Effector memory CD4-positive, alpha-beta T cell (primary cell): ENCODE data around the gene APC2.
"Not testable (repeated sequence)": the region's sequence is repeated elsewhere in the genome, so short reads cannot be mapped to it uniquely, and the experiment has no call there.

Experiments used
- DNase-seq, 3 donors: peaks; one replicate each; pipeline ENCODE4 v3.0.0-alpha.2; 2020
- H3K27ac ChIP-seq: 2 replicates; pipeline ENCODE4 v1.7.0; 2013; ENCODE audit warnings: mild to moderate bottlenecking, low read length, moderate library complexity; ENCODE audit not compliant: insufficient read depth, poor library complexity, severe bottlenecking
- H3K27me3 ChIP-seq: replicated peaks from 2 replicates; pipeline ENCODE4 v1.7.0; 2013; ENCODE audit warnings: mild to moderate bottlenecking, low read length; ENCODE audit not compliant: insufficient read depth, control insufficient read depth, poor library complexity, severe bottlenecking
- H3K36me3 ChIP-seq: 2 replicates; pipeline ENCODE4 v1.7.0; 2013; ENCODE audit warnings: mild to moderate bottlenecking, low read length, moderate library complexity; ENCODE audit not compliant: control insufficient read depth, insufficient read depth
- H3K4me1 ChIP-seq: 2 replicates; pipeline ENCODE4 v1.7.0; 2013; ENCODE audit warnings: low read length, mild to moderate bottlenecking; ENCODE audit not compliant: control insufficient read depth, insufficient read depth, poor library complexity, severe bottlenecking
- H3K4me3 ChIP-seq: 2 replicates; pipeline ENCODE4 v1.7.0; 2013; ENCODE audit warnings: low read length, low read depth, mild to moderate bottlenecking; ENCODE audit not compliant: insufficient read depth, poor library complexity, severe bottlenecking
- H3K9me3 ChIP-seq: 2 replicates; pipeline ENCODE4 v1.7.0; 2013; ENCODE audit warnings: mild to moderate bottlenecking, low read length, moderate library complexity; ENCODE audit not compliant: control insufficient read depth

The APC2 gene

GRCh38 chr19:1439525-1440417 lies 10.2 kb upstream of the APC2 start:
- not testable (repeated sequence) for H3K27ac ChIP-seq, H3K9me3 ChIP-seq, H3K27me3 ChIP-seq, DNase-seq
- H3K4me3 ChIP-seq: peak overlapping the region; percentile 98
- peaks cover 40% of the 10 kb centered on the region for H3K36me3 ChIP-seq
- H3K4me1 ChIP-seq: peaks cover 17% of the 10 kb centered on the region

- DNase-seq: no peak
- H3K4me1 ChIP-seq: peaks cover 19% of the 10 kb centered on the region
- peaks cover 2% of the 10 kb centered on the region for H3K27me3 ChIP-seq
- no peak overlapping the region for H3K4me3 ChIP-seq
- no peak overlapping the region for H3K27ac ChIP-seq
- peaks cover 36% of the 10 kb centered on the region for H3K36me3 ChIP-seq
- no peaks in the 10 kb centered on the region for H3K9me3 ChIP-seq
Observed at GRCh38 chr19:1440418-1440801, 9.5 kb upstream of the APC2 start.

GRCh38 chr19:1441022-1441426 lies 8.9 kb upstream of the APC2 start:
- H3K27me3 ChIP-seq: peaks cover 7% of the 10 kb centered on the region
- H3K36me3 ChIP-seq: peaks cover 34% of the 10 kb centered on the region
- no peaks in the 10 kb centered on the region for H3K9me3 ChIP-seq
- peaks cover 22% of the 10 kb centered on the region for H3K4me1 ChIP-seq
- no peak overlapping the region for H3K4me3 ChIP-seq
- DNase-seq: no peak
- no peak overlapping the region for H3K27ac ChIP-seq

GRCh38 chr19:1441677-1442438 lies 8.1 kb upstream of the APC2 start:
- no peak overlapping the region for H3K27ac ChIP-seq
- H3K4me1 ChIP-seq: peaks cover 30% of the 10 kb centered on the region
- H3K36me3 ChIP-seq: peaks cover 34% of the 10 kb centered on the region
- H3K4me3 ChIP-seq: no peak overlapping the region
- peaks cover 16% of the 10 kb centered on the region for H3K27me3 ChIP-seq
- H3K9me3 ChIP-seq: no peaks in the 10 kb centered on the region
- DNase-seq: no peak

- Histone ChIP-seq H3K9me3 (no peaks in the 10 kb centered on the region), H3K4me1 (peaks cover 26% of the 10 kb centered on the region), H3K27ac (no peak overlapping the region), H3K27me3 (peaks cover 48% of the 10 kb centered on the region), H3K36me3 (peaks cover 19% of the 10 kb centered on the region), H3K4me3 (peak overlapping the region; percentile 39)
- DNase-seq: peak; percentile 52 to 60 (median 57)
Observed at GRCh38 chr19:1445185-1445931, 4.6 kb upstream of the APC2 start.

GRCh38 chr19:1445932-1446712 lies 3.8 kb upstream of the APC2 start:
- no peaks in the 10 kb centered on the region for H3K9me3 ChIP-seq
- H3K36me3 ChIP-seq: peaks cover 12% of the 10 kb centered on the region
- DNase-seq: no peak
- H3K27ac ChIP-seq: no peak overlapping the region
- peaks cover 28% of the 10 kb centered on the region for H3K4me1 ChIP-seq
- no peak overlapping the region for H3K4me3 ChIP-seq
- peaks cover 54% of the 10 kb centered on the region for H3K27me3 ChIP-seq

- Histone ChIP-seq H3K27me3 (peaks cover 62% of the 10 kb centered on the region), H3K9me3 (no peaks in the 10 kb centered on the region), H3K4me3 (no peak overlapping the region), H3K27ac (no peak overlapping the region), H3K36me3 (peaks cover 4% of the 10 kb centered on the region), H3K4me1 (peaks cover 28% of the 10 kb centered on the region)
- DNase-seq: no peak
Observed at GRCh38 chr19:1446713-1447481, 3.0 kb upstream of the APC2 start.

- Histone ChIP-seq H3K27ac (no peak overlapping the region), H3K27me3 (peaks cover 68% of the 10 kb centered on the region), H3K9me3 (no peaks in the 10 kb centered on the region), H3K36me3 (no peaks in the 10 kb centered on the region), H3K4me3 (no peak overlapping the region), H3K4me1 (peaks cover 28% of the 10 kb centered on the region)
- no peak for DNase-seq
Observed at GRCh38 chr19:1447504-1447903, 2.4 kb upstream of the APC2 start.

- Histone ChIP-seq H3K36me3 (no peaks in the 10 kb centered on the region), H3K4me1 (peaks cover 28% of the 10 kb centered on the region), H3K9me3 (no peaks in the 10 kb centered on the region), H3K4me3 (no peak overlapping the region), H3K27me3 (peaks cover 72% of the 10 kb centered on the region), H3K27ac (no peak overlapping the region)
- DNase-seq: no peak
Observed at GRCh38 chr19:1447944-1448343, 2.0 kb upstream of the APC2 start.
